ENCODE measurements around the gene TRABD.
"Not testable (repeated sequence)": the region's sequence is repeated elsewhere in the genome, so short reads cannot be mapped to it uniquely, and the experiment has no call there.

GRCh38 chr22:50168490-50169180 lies 17.1 kb upstream of the TRABD start:
- TF ChIP-seq CTCF (IDR thresholded peaks at IDR 0.05 in 4 of 5, conservative IDR thresholded peaks at IDR 0.05 in 1 of 5); POLR2A (IDR thresholded peaks at IDR 0.05): not testable (repeated sequence)

Measured in gastrocnemius medialis (tissue), 4 donors.